ENCODE data around the gene ROR2.

The ROR2 gene

DNA sequence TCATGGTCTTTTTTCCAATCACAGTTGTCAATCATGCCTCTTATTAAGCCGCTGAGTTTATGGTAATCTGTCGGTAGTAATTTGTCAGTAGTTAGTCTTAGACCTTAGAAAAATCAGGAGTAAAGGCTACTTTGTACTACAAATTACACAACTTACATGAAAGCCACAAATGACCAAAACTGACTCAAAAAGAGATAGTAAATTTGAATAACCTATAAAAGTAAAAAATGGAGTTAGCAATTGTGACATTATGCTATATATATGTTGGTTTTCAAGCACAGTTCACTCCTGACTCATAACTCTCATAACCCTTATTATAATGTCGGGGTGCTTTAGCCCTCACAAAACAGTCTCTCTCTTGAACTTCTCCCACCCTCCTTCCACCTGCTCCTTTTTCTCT, 251.8 kb downstream of the ROR2 start:
- Histone ChIP-seq H3K4me3 (ENCODE audit: insufficient read depth, low read length, poor library complexity, severe bottlenecking) (no peak overlapping the region), H3K27me3 (ENCODE audit: low read length) (no peaks in the 10 kb centered on the region), H3K9me3 (ENCODE audit: insufficient read depth, low read length) (no peaks in the 10 kb centered on the region), H3K79me2 (ENCODE audit: insufficient read depth, low read length) (no peaks in the 10 kb centered on the region), H3F3A (ENCODE audit: insufficient read depth) (no peaks in the 10 kb centered on the region), H2AFZ (ENCODE audit: low read depth, low read length, severe bottlenecking) (no peak overlapping the region), H3K4me2 (ENCODE audit: low read depth, low read length, poor library complexity, severe bottlenecking) (no peak overlapping the region), H3K36me3 (ENCODE audit: low read length) (no peaks in the 10 kb centered on the region), H3K27ac (ENCODE audit: low read depth, low read length) (no peak overlapping the region), H3K9me2 (replicated peaks; ENCODE audit: insufficient read depth, low read length) (no peaks in the 10 kb centered on the region), H4K20me1 (ENCODE audit: low read depth, low read length) (no peaks in the 10 kb centered on the region), H3K9ac (ENCODE audit: low read length) (no peak overlapping the region)
- TF ChIP-seq EZH2phosphoT487 (conservative IDR thresholded peaks at IDR 0.05; ENCODE audit: low read length) (no peak), CTCF (IDR thresholded peaks at IDR 0.05; ENCODE audit: insufficient read depth, low read length, poor library complexity, severe bottlenecking) (no peak)

- H3K27me3 ChIP-seq (ENCODE audit: low read length) = no peaks in the 10 kb centered on the region
- no peaks in the 10 kb centered on the region for H3K9me3 ChIP-seq (ENCODE audit: insufficient read depth, low read length)
- no peak overlapping the region for H3K27ac ChIP-seq (ENCODE audit: low read depth, low read length)
- no peak for TF ChIP-seq EZH2phosphoT487 (conservative IDR thresholded peaks at IDR 0.05; ENCODE audit: low read length)
- no peak overlapping the region for H2AFZ ChIP-seq (ENCODE audit: low read depth, low read length, severe bottlenecking)
- no peaks in the 10 kb centered on the region for H3K36me3 ChIP-seq (ENCODE audit: low read length)
- no peak overlapping the region for H3K9ac ChIP-seq (ENCODE audit: low read length)
- H3K79me2 ChIP-seq (ENCODE audit: insufficient read depth, low read length) = no peaks in the 10 kb centered on the region
- no peak overlapping the region for H3K4me2 ChIP-seq (ENCODE audit: low read depth, low read length, poor library complexity, severe bottlenecking)
- no peaks in the 10 kb centered on the region for H3F3A ChIP-seq (ENCODE audit: insufficient read depth)
- no peaks in the 10 kb centered on the region for H4K20me1 ChIP-seq (ENCODE audit: low read depth, low read length)
- H3K4me3 ChIP-seq (ENCODE audit: insufficient read depth, low read length, poor library complexity, severe bottlenecking) = no peak overlapping the region
- no peaks in the 10 kb centered on the region for H3K9me2 ChIP-seq (replicated peaks; ENCODE audit: insufficient read depth, low read length)
These were observed 252.8 kb downstream of the ROR2 start for GRCh38 chr9:91697201-91697600.

DNA sequence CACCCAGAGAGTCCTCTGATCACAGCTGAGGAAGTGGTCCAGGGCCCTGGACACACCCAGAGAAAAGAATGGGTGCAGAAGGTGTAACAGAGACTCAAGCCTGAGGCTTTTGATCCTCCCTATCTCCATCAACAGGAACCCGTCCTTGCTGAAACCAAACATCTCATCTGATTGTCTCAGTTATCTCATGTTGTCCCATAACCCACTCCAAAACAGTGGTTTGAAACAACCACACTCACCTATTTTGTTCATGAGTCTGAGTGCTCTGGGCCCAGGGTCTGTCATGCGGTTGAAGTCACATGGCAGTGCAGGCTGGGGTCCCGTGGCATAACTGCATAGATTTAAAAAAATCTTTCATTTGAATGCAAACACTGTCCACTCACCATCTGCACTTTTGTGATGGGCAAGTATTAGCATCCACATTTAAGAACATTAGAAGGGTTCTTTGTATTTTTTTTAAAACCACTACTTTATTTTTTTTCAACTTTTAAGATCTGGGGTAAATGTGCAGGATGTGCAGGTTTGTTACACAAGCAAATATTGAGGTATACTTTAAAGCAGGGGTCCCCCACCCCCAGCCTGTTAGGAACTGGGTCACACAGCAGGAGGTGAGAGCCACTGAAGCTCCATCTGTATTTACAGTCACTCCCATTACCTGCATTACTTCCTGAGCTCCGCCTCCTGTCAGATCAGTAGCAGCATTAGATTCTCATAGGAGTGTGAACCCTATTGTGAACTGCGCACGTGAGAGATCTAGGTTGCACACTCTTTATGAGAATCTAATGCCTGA, 255.8 kb downstream of the ROR2 start:
- Histone ChIP-seq H4K20me1 (ENCODE audit: low read depth, low read length) (no peaks in the 10 kb centered on the region), H3K36me3 (ENCODE audit: low read length) (no peaks in the 10 kb centered on the region), H3K27ac (ENCODE audit: low read depth, low read length) (no peak overlapping the region), H3K79me2 (ENCODE audit: insufficient read depth, low read length) (no peaks in the 10 kb centered on the region), H3K9me2 (replicated peaks; ENCODE audit: insufficient read depth, low read length) (no peaks in the 10 kb centered on the region), H3F3A (ENCODE audit: insufficient read depth) (no peaks in the 10 kb centered on the region), H3K9ac (ENCODE audit: low read length) (no peak overlapping the region), H3K4me2 (ENCODE audit: low read depth, low read length, poor library complexity, severe bottlenecking) (no peak overlapping the region), H3K9me3 (ENCODE audit: insufficient read depth, low read length) (no peaks in the 10 kb centered on the region), H2AFZ (ENCODE audit: low read depth, low read length, severe bottlenecking) (no peak overlapping the region), H3K4me3 (ENCODE audit: insufficient read depth, low read length, poor library complexity, severe bottlenecking) (no peak overlapping the region), H3K27me3 (ENCODE audit: low read length) (no peaks in the 10 kb centered on the region)
- TF ChIP-seq CTCF (IDR thresholded peaks at IDR 0.05; ENCODE audit: insufficient read depth, low read length, poor library complexity, severe bottlenecking) (no peak), EZH2phosphoT487 (conservative IDR thresholded peaks at IDR 0.05; ENCODE audit: low read length) (no peak)

- Histone ChIP-seq H3K4me3 (ENCODE audit: insufficient read depth, low read length, poor library complexity, severe bottlenecking) (no peak overlapping the region), H3K4me2 (ENCODE audit: low read depth, low read length, poor library complexity, severe bottlenecking) (no peak overlapping the region), H3K9me3 (ENCODE audit: insufficient read depth, low read length) (no peaks in the 10 kb centered on the region), H3K9me2 (replicated peaks; ENCODE audit: insufficient read depth, low read length) (no peaks in the 10 kb centered on the region), H3F3A (ENCODE audit: insufficient read depth) (no peaks in the 10 kb centered on the region), H4K20me1 (ENCODE audit: low read depth, low read length) (no peaks in the 10 kb centered on the region), H3K27me3 (ENCODE audit: low read length) (no peaks in the 10 kb centered on the region), H2AFZ (ENCODE audit: low read depth, low read length, severe bottlenecking) (no peak overlapping the region), H3K36me3 (ENCODE audit: low read length) (no peaks in the 10 kb centered on the region), H3K79me2 (ENCODE audit: insufficient read depth, low read length) (no peaks in the 10 kb centered on the region), H3K9ac (ENCODE audit: low read length) (no peak overlapping the region), H3K27ac (ENCODE audit: low read depth, low read length) (no peak overlapping the region)
- no peak for TF ChIP-seq EZH2phosphoT487 (conservative IDR thresholded peaks at IDR 0.05; ENCODE audit: low read length)
- no peak for TF ChIP-seq CTCF (IDR thresholded peaks at IDR 0.05; ENCODE audit: insufficient read depth, low read length, poor library complexity, severe bottlenecking)
These were observed 256.8 kb downstream of the ROR2 start for GRCh38 chr9:91693226-91693625.
